PC-9 (cell line): ENCODE data around the gene PPP2R5A.

Experiments
- EZH2 ChIP-seq: fragments of 200-600 bp; sonication (generic); IDR thresholded peaks from 2 replicates; pipeline ENCODE4 v1.8.0; 2017; ENCODE audit warnings: antibody characterized with exemption, low read depth
- TF ChIP-seq, protein P1 (sequence below): fragments of 200-600 bp; sonication (generic); conservative IDR thresholded peaks from 2 replicates; pipeline ENCODE4 v1.6.1; 2017; ENCODE audit warnings: mixed run types, antibody characterized with exemption, mild to moderate bottlenecking, moderate library complexity

DNA sequence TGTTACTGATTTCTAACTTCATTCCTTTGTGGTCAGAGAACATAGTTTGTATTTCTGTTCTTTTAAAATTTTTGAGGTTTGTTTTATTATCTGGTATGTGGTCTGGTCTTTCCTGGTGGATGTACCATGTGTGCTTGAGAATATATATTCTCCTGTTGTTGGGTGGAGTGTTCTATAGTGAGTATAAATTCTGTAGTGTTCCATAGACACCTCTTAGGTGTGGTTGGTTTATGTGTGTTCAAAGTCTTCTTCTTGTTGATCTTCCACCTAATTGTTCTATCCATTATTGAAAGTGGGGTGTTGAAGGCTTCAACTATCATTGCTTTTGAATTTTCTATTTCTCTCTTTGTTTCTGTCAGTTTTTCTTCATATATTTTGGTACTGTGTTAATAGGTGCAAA lies 20.1 kb downstream of the PPP2R5A start:
- TF ChIP-seq, protein P1, sequence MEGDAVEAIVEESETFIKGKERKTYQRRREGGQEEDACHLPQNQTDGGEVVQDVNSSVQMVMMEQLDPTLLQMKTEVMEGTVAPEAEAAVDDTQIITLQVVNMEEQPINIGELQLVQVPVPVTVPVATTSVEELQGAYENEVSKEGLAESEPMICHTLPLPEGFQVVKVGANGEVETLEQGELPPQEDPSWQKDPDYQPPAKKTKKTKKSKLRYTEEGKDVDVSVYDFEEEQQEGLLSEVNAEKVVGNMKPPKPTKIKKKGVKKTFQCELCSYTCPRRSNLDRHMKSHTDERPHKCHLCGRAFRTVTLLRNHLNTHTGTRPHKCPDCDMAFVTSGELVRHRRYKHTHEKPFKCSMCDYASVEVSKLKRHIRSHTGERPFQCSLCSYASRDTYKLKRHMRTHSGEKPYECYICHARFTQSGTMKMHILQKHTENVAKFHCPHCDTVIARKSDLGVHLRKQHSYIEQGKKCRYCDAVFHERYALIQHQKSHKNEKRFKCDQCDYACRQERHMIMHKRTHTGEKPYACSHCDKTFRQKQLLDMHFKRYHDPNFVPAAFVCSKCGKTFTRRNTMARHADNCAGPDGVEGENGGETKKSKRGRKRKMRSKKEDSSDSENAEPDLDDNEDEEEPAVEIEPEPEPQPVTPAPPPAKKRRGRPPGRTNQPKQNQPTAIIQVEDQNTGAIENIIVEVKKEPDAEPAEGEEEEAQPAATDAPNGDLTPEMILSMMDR: no peak
- TF ChIP-seq EZH2: no peak
